Endothelial cell of umbilical vein (primary cell): Measurements from ENCODE around the gene SERTAD1. TPM values are rescaled to one million over a fixed set of nuclear protein-coding genes. Genes with fewer than 3 reads are reported as not detected.

Experiments
- BruUV-seq: library from RNA; stranded (reverse); fragments of 400-500 nt; replicated peaks from 2 replicates; lab custom pipeline; 2021; lab: Mats Ljungman, UMichigan
- CTCF ChIA-PET: fragments of 300-600, 350-600 bp; sonication (Branson Sonifier 250); formaldehyde crosslinking; loops from one replicate; lab custom pipeline; 2021; ENCODE audit warnings: antibody characterized with exemption, inconsistent platforms; lab: Charles Lee
- POLR2A ChIA-PET: fragments of 300-600, 350-600 bp; sonication (Branson Sonifier 250); formaldehyde crosslinking; loops from one replicate; lab custom pipeline; 2021; ENCODE audit warnings: antibody characterized with exemption, inconsistent platforms; lab: Charles Lee
- DNase-seq: peaks from one replicate; pipeline ENCODE4 v3.0.0-alpha.2; 2011; ENCODE audit warnings: low read depth, low spot score
- FAIRE-seq: peaks from 2 replicates; lab custom pipeline; 2011; peaks lifted over from hg19 to GRCh38; lab: Jason Lieb, UNC
- H2AFZ ChIP-seq: 2 replicates; pipeline ENCODE4 v1.6.0; 2012; ENCODE audit warnings: low read depth, low read length, control low read depth, inconsistent platforms
- H3K27ac ChIP-seq: 2 replicates; pipeline ENCODE4 v1.5.1; 2011; ENCODE audit warnings: low read depth, mild to moderate bottlenecking, control low read depth, low read length, moderate library complexity; ENCODE audit not compliant: insufficient read depth
- H3K27me3 ChIP-seq, 2 experiments: 2 replicates each; pipeline versions ENCODE4 v1.6.0 to v1.6.1; 2011; ENCODE audit warnings: low read length in 2 of 2, mixed read lengths in 1 of 2; ENCODE audit not compliant: control insufficient read depth in 2 of 2, insufficient read depth in 2 of 2
- H3K36me3 ChIP-seq, 2 experiments: 2 replicates in 1 of 2; 3 replicates in 1 of 2; pipeline ENCODE4 v1.5.1; 2011; ENCODE audit warnings: low read length in 2 of 2, mild to moderate bottlenecking in 1 of 2, moderate library complexity in 1 of 2; ENCODE audit not compliant: control insufficient read depth in 2 of 2, insufficient read depth in 2 of 2; ENCODE audit errors: extremely low read depth in 1 of 2
- H3K4me1 ChIP-seq: 3 replicates; pipeline ENCODE4 v1.5.1; 2011; ENCODE audit warnings: mild to moderate bottlenecking, low read length; ENCODE audit not compliant: control insufficient read depth, insufficient read depth; ENCODE audit errors: extremely low read depth
- H3K4me2 ChIP-seq: 2 replicates; pipeline ENCODE4 v1.6.1; 2011; ENCODE audit warnings: low read length, control low read depth, mixed read lengths; ENCODE audit not compliant: insufficient read depth
- H3K4me3 ChIP-seq, 3 experiments: fragments of 200-600 bp in 1 of 3; sonication (generic), shearing (Covaris generic) in 1 of 3; replicated peaks in 1 of 3; 2 replicates each; pipeline ENCODE4 v1.5.1; 2011 to 2016; ENCODE audit warnings: control low read depth in 3 of 3, low read length in 3 of 3, mild to moderate bottlenecking in 2 of 3, inconsistent platforms in 1 of 3, low read depth in 1 of 3, moderate library complexity in 1 of 3; ENCODE audit not compliant: insufficient read depth in 1 of 3
- H3K79me2 ChIP-seq: 2 replicates; pipeline ENCODE4 v1.6.0; 2012; ENCODE audit warnings: low read length, inconsistent platforms; ENCODE audit not compliant: control insufficient read depth, insufficient read depth
- H3K9ac ChIP-seq: replicated peaks from 2 replicates; pipeline ENCODE3; 2011; ENCODE audit warnings: low read length, control low read depth; ENCODE audit not compliant: insufficient read depth; ENCODE audit errors: extremely low read depth
- H3K9me1 ChIP-seq: replicated peaks from 3 replicates; pipeline ENCODE4 v1.6.0; 2011; ENCODE audit warnings: mild to moderate bottlenecking, low read length; ENCODE audit not compliant: control insufficient read depth, insufficient read depth; ENCODE audit errors: extremely low read depth
- H3K9me3 ChIP-seq: replicated peaks from 2 replicates; pipeline ENCODE4 v1.5.1; 2012; ENCODE audit warnings: low read length, inconsistent platforms; ENCODE audit not compliant: control insufficient read depth, insufficient read depth
- H4K20me1 ChIP-seq: replicated peaks from 2 replicates; pipeline ENCODE3; 2011; ENCODE audit warnings: mild to moderate bottlenecking, low read length; ENCODE audit not compliant: control insufficient read depth, insufficient read depth; ENCODE audit errors: extremely low read depth
- EZH2 ChIP-seq: IDR thresholded peaks from 2 replicates; pipeline ENCODE4 v1.6.1; 2012; ENCODE audit warnings: borderline replicate concordance, low read depth, mild to moderate bottlenecking, moderate library complexity, low read length, inconsistent platforms; ENCODE audit not compliant: severe bottlenecking
- FOS ChIP-seq: IDR thresholded peaks from 2 replicates; pipeline ENCODE4 v1.6.1; 2011; ENCODE audit warnings: mild to moderate bottlenecking, low read length, moderate library complexity, borderline replicate concordance; ENCODE audit not compliant: insufficient read depth
- GATA2 ChIP-seq: IDR thresholded peaks from 2 replicates; pipeline ENCODE4 v1.7.0; 2011; ENCODE audit warnings: low read depth, mild to moderate bottlenecking, moderate library complexity, mixed read lengths, low read length; ENCODE audit not compliant: insufficient read length, insufficient read depth
- MYC ChIP-seq: IDR thresholded peaks from one replicate; pipeline ENCODE4 v1.6.1; 2011; ENCODE audit warnings: mild to moderate bottlenecking, low read depth, low read length
- POLR2A ChIP-seq: IDR thresholded peaks from 2 replicates; pipeline ENCODE4 v1.6.1; 2012; ENCODE audit warnings: low read depth, mild to moderate bottlenecking, control low read depth, low read length
- POLR2AphosphoS5 ChIP-seq: IDR thresholded peaks from 2 replicates; pipeline ENCODE4 v1.6.1; 2012; ENCODE audit warnings: low read depth, mild to moderate bottlenecking, control low read depth, low read length, moderate library complexity; ENCODE audit not compliant: insufficient read depth
- dilution Hi-C: fragments of 300-500 bp; cut with MboI; formaldehyde crosslinking; loops from one replicate; pipeline ENCODE4 v1.15.0; 2019; ENCODE audit warnings: low sequenced_read_pairs; ENCODE audit not compliant: extremely low pct_ligation_motif_present
- intact Hi-C: fragments of 100-400 bp; cut with micrococcal nuclease; formaldehyde crosslinking; loops from one replicate; pipeline ENCODE4 v1.10.0; 2022
- polyA plus RNA-seq, 4 experiments: library from polyadenylated mRNA; depleted of rRNA in 3 of 4; stranded (reverse) in 3 of 4; unstranded in 1 of 4; fragments of >200 nt; gene quantifications; 2 replicates each; pipeline versions ENCODE4 v1.2.1 to v1.2.3, GENCODE V29; 2011 to 2012; ENCODE audit warnings: missing spikeins in 1 of 4
- total RNA-seq: library from RNA; stranded (reverse); gene quantifications from 2 replicates; pipeline ENCODE4 v1.2.3, GENCODE V29; 2021
- TF ChIP-seq, protein P1 (sequence below): IDR thresholded peaks from 2 replicates; pipeline ENCODE4 v1.6.1; 2011; ENCODE audit not compliant: insufficient read depth, insufficient read length

SERTAD1 gene
- total and polyA plus RNA-seq, 2 donors (not counting 3 experiments of a cell fraction or from before 2014, with no cell fraction given) = 8.8 to 15.3 TPM

DNA sequence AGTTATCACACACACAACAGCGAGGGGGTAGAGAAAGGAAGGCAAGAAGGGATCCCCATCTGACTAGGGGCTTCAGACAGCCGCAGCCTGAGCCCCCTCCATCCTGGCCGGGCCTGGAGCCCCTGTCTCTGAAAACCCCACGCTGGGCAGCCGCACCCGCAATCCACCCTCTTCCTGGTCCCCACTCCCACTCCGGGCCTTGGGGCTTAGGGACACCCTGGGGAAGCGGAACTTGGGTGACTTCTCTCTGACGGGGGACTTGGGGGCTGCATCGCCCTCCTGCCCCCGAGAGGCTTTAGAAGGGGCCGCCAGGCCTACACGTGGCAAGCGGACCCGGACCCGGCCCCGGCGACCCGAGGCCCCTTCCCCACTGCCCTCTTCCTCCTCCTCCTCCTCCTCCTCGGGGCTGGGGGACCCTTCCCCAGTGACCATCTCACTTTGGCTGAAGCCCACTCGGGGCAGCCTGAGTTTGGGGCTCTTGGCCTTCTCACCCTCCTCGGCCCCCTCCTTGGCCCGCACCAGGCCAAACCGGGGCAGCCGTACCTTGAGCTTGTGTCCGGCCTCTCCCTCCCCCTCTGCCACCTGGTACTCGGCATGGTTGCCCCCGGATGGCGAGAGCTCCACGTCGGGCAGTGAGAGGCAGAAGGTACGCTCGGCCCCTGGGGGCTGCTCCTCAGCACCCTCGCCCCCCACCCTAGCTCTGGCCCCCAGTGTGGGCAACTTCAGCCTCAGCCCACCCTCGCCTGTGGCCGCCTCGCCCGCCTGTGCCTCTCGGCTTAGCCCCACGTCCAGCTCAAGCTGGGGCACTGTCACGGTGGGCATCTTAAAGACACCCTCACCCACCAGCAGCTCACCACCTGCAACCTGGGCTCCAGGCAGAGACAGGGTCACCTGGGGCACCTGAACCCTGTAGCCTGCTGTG lies 31.6 kb downstream of the SERTAD1 start:
- Histone ChIP-seq H4K20me1 (no peaks in the 10 kb centered on the region), H3K4me1 (no peaks in the 10 kb centered on the region), H3K9me3 (no peaks in the 10 kb centered on the region), H3K4me2 (no peak overlapping the region), H2AFZ (no peak overlapping the region), H3K4me3 (no peak overlapping the region), H3K79me2 (no peaks in the 10 kb centered on the region), H3K27ac (no peak overlapping the region), H3K9me1 (no peaks in the 10 kb centered on the region), H3K9ac (no peak overlapping the region), H3K27me3 (no peaks in the 10 kb centered on the region), H3K36me3 (no peaks in the 10 kb centered on the region)
- POLR2A ChIA-PET = no interaction called here
- FAIRE-seq (no peak), DNase-seq (no peak)
- BruUV-seq = no TSS peak
- TF ChIP-seq MYC (no peak), EZH2 (no peak), POLR2A (no peak), GATA2 (no peak), POLR2AphosphoS5 (no peak), FOS (no peak)
- TF ChIP-seq, protein P1, sequence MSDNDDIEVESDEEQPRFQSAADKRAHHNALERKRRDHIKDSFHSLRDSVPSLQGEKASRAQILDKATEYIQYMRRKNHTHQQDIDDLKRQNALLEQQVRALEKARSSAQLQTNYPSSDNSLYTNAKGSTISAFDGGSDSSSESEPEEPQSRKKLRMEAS = no peak
- CTCF ChIA-PET = interaction anchor here (0.8 to 1.2 kb wide), 2 partner anchors 12 to 26 kb away, joined by 3 to 5 read pairs; no protein-coding TSS in a partner anchor
- dilution Hi-C loops (no loop called here), intact Hi-C loops (no loop called here)
